HepG2 (cell line): ENCODE measurements around the gene MFNG. TPM values are rescaled to one million over a fixed set of nuclear protein-coding genes. Genes with fewer than 3 reads are reported as not detected.
A peak's percentile ranks its signal among the peaks of the same experiment; 100 is the strongest.

Experiments used
- BHLHE40 ChIP-seq: IDR thresholded peaks from 2 replicates; pipeline ENCODE4 v1.6.1; 2011; ENCODE audit warnings: low read length, improper control_type of control experiment
- ELF3 ChIP-seq: IDR thresholded peaks from 2 replicates; pipeline ENCODE4 v1.6.1; 2016; ENCODE audit warnings: missing genetic modification reagents, missing compliant biosample characterization
- HES4 ChIP-seq: sonication (generic); formaldehyde crosslinking; IDR thresholded peaks from 2 replicates; pipeline ENCODE4 v1.9.0; 2021; ENCODE audit warnings: mild to moderate bottlenecking, missing genetic modification reagents, borderline replicate concordance
- MED1 ChIP-seq: sonication (generic); formaldehyde crosslinking; IDR thresholded peaks from 2 replicates; pipeline ENCODE4 v1.4.0; 2020; ENCODE audit warnings: missing genetic modification reagents
- SIN3A ChIP-seq: IDR thresholded peaks from 2 replicates; pipeline ENCODE4 v1.6.1; 2011; ENCODE audit warnings: low read depth, mild to moderate bottlenecking, control low read depth, low read length, borderline replicate concordance
- SNRNP70 ChIP-seq: fragments of 200-400 bp; formaldehyde crosslinking; IDR thresholded peaks from 2 replicates; pipeline ENCODE4 v1.6.1; 2017; ENCODE audit warnings: mild to moderate bottlenecking, low read depth, low read length, moderate library complexity
- ZNF563 ChIP-seq: sonication (generic); formaldehyde crosslinking; IDR thresholded peaks from 2 replicates; pipeline ENCODE4 v1.8.0; 2022; ENCODE audit warnings: mild to moderate bottlenecking, moderate library complexity, missing genetic modification reagents
- ZNF790 ChIP-seq: sonication (generic); formaldehyde crosslinking; IDR thresholded peaks from 2 replicates; pipeline ENCODE4 v1.8.0; 2022; ENCODE audit warnings: missing genetic modification reagents, mild to moderate bottlenecking, borderline replicate concordance
- ZSCAN25 ChIP-seq: sonication (generic); formaldehyde crosslinking; IDR thresholded peaks from 2 replicates; pipeline ENCODE4 v1.8.0; 2022; ENCODE audit warnings: mild to moderate bottlenecking, missing genetic modification reagents
- polyA plus RNA-seq, 8 experiments: library from polyadenylated mRNA; depleted of rRNA in 3 of 8; stranded (reverse) in 7 of 8; unstranded in 1 of 8; fragments of >200 nt; fragmentation: Illumina TruSeq in 4 of 8; extraction: Trizol in 4 of 8; gene quantifications; 2 replicates each; pipeline versions ENCODE4 v1.2.1 to v1.2.3, GENCODE V29; 2011 to 2016; ENCODE audit warnings: low read depth in 4 of 8, missing spikeins in 1 of 8, mixed read lengths in 1 of 8; ENCODE audit not compliant: insufficient read depth in 1 of 8
- total RNA-seq, 5 experiments: library from RNA; depleted of rRNA; stranded (reverse); fragments of >200 nt; fragmentation: Illumina TruSeq; extraction: Trizol; gene quantifications; 2 replicates each; pipeline ENCODE4 v1.2.3, GENCODE V29; 2016; ENCODE audit warnings: low read depth in 1 of 5
- TF ChIP-seq, protein P1 (sequence below): sonication (generic); formaldehyde crosslinking; IDR thresholded peaks from 2 replicates; pipeline ENCODE4 v1.5.1; 2020; ENCODE audit warnings: mild to moderate bottlenecking, missing genetic modification reagents, moderate library complexity
- TF ChIP-seq, protein P2 (sequence below): sonication (generic); formaldehyde crosslinking; IDR thresholded peaks from 2 replicates; pipeline ENCODE4 v1.5.0; 2020; ENCODE audit warnings: mild to moderate bottlenecking, missing genetic modification reagents
- TF ChIP-seq, protein P3 (sequence below): IDR thresholded peaks from 2 replicates; pipeline ENCODE4 v1.6.1; 2016
- TF ChIP-seq, protein P4 (sequence below): sonication (generic); formaldehyde crosslinking; IDR thresholded peaks from 2 replicates; pipeline ENCODE4 v1.5.0; 2020; ENCODE audit warnings: missing genetic modification reagents, mild to moderate bottlenecking, borderline replicate concordance
- TF ChIP-seq, protein P5 (sequence below): IDR thresholded peaks from 2 replicates; pipeline ENCODE4 v1.6.1; 2016; ENCODE audit warnings: missing compliant biosample characterization, missing genetic modification reagents, borderline replicate concordance
- TF ChIP-seq, protein P6 (sequence below): IDR thresholded peaks from 2 replicates; pipeline ENCODE4 v1.6.1; 2018; ENCODE audit warnings: missing genetic modification reagents

The MFNG gene
- total and polyA plus RNA-seq, 2 of the 13 experiments (the other 11 are each of a cell fraction or from before 2014, with no cell fraction given) = 1.0 to 11.7 TPM

DNA sequence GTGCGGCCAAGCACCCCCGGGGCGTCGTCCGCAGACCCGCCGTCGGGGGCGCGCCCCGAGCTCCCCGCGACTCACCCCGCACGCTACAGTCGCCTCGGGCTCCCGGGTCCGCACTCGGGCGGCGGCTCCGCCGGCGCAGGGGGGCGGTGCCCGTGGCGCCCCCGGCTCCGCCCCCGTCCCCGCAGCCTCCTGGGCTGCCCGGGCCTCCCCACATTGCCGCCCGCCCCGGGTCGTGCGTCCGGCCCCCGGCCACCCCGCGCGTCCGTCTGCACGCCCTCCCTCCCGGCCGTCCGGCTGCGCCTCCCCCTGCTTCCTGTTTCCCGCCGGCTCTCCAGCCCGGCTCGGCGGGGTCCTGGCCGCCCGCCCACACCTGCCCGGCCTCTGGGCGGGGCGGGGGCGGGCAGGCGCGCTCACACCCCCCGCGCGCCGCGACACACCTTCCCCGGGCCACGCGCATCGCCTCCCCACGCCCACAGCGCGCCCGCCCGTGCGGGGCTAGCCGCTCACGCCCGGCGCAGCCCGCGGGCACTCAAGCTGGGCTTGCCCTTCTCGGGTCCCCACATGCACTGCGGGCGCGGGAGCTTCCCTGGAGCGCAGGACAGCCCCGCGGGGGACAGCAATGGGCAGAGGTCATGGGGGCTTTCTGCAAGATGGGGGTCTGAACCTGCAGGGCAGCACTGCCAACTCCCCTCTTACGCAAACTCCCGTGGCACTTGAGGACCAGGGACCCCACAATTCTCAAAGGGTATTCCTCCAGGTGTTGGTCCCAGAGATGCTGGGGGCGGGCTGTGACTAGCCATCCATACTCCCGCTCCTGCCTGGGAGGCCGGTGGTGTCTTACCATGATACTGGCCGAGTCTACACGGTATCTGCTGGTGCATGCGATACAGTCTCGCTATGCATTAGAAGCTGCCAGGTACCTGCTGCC lies 33.3 kb upstream of the MFNG start, which contains the start of gene CARD10 (continued):
- TF ChIP-seq ZNF790 (CRISPR knock-in tag) (0 out of 2 replicates have a peak, but pooled peaks have one; percentile 41), ZNF563 (CRISPR knock-in tag) (0 out of 2 replicates have a peak, but pooled peaks have one; percentile 19), MED1 (CRISPR knock-in tag) (peak; percentile 38), BHLHE40 (no peak), SIN3A (peak; percentile 25; the same call in 1 of the 2 replicates), ELF3 (CRISPR knock-in tag) (peak; percentile 35; the same call in 1 of the 2 replicates), SNRNP70 (no peak), ZSCAN25 (peak; percentile 93), HES4 (CRISPR knock-in tag) (0 out of 2 replicates have a peak, but pooled peaks have one; percentile 11)
- TF ChIP-seq, protein P1, sequence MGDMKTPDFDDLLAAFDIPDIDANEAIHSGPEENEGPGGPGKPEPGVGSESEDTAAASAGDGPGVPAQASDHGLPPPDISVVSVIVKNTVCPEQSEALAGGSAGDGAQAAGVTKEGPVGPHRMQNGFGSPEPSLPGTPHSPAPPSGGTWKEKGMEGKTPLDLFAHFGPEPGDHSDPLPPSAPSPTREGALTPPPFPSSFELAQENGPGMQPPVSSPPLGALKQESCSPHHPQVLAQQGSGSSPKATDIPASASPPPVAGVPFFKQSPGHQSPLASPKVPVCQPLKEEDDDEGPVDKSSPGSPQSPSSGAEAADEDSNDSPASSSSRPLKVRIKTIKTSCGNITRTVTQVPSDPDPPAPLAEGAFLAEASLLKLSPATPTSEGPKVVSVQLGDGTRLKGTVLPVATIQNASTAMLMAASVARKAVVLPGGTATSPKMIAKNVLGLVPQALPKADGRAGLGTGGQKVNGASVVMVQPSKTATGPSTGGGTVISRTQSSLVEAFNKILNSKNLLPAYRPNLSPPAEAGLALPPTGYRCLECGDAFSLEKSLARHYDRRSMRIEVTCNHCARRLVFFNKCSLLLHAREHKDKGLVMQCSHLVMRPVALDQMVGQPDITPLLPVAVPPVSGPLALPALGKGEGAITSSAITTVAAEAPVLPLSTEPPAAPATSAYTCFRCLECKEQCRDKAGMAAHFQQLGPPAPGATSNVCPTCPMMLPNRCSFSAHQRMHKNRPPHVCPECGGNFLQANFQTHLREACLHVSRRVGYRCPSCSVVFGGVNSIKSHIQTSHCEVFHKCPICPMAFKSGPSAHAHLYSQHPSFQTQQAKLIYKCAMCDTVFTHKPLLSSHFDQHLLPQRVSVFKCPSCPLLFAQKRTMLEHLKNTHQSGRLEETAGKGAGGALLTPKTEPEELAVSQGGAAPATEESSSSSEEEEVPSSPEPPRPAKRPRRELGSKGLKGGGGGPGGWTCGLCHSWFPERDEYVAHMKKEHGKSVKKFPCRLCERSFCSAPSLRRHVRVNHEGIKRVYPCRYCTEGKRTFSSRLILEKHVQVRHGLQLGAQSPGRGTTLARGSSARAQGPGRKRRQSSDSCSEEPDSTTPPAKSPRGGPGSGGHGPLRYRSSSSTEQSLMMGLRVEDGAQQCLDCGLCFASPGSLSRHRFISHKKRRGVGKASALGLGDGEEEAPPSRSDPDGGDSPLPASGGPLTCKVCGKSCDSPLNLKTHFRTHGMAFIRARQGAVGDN (CRISPR knock-in tag) = peak; percentile 6; the same call in 1 of the 2 replicates
- TF ChIP-seq, protein P2, sequence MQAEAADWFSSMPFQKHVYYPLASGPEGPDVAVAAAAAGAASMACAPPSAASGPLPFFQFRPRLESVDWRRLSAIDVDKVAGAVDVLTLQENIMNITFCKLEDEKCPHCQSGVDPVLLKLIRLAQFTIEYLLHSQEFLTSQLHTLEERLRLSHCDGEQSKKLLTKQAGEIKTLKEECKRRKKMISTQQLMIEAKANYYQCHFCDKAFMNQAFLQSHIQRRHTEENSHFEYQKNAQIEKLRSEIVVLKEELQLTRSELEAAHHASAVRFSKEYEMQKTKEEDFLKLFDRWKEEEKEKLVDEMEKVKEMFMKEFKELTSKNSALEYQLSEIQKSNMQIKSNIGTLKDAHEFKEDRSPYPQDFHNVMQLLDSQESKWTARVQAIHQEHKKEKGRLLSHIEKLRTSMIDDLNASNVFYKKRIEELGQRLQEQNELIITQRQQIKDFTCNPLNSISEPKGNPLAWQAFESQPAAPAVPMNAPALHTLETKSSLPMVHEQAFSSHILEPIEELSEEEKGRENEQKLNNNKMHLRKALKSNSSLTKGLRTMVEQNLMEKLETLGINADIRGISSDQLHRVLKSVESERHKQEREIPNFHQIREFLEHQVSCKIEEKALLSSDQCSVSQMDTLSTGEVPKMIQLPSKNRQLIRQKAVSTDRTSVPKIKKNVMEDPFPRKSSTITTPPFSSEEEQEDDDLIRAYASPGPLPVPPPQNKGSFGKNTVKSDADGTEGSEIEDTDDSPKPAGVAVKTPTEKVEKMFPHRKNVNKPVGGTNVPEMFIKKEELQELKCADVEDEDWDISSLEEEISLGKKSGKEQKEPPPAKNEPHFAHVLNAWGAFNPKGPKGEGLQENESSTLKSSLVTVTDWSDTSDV = no peak
- TF ChIP-seq, protein P3, sequence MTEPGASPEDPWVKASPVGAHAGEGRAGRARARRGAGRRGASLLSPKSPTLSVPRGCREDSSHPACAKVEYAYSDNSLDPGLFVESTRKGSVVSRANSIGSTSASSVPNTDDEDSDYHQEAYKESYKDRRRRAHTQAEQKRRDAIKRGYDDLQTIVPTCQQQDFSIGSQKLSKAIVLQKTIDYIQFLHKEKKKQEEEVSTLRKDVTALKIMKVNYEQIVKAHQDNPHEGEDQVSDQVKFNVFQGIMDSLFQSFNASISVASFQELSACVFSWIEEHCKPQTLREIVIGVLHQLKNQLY = no peak
- TF ChIP-seq, protein P4, sequence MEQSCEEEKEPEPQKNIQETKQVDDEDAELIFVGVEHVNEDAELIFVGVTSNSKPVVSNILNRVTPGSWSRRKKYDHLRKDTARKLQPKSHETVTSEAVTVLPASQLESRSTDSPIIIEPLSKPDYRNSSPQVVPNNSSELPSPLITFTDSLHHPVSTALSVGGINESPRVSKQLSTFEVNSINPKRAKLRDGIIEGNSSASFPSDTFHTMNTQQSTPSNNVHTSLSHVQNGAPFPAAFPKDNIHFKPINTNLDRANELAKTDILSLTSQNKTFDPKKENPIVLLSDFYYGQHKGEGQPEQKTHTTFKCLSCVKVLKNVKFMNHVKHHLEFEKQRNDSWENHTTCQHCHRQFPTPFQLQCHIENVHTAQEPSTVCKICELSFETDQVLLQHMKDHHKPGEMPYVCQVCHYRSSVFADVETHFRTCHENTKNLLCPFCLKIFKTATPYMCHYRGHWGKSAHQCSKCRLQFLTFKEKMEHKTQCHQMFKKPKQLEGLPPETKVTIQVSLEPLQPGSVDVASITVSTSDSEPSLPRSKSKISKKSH (CRISPR knock-in tag) = no peak
- TF ChIP-seq, protein P5, sequence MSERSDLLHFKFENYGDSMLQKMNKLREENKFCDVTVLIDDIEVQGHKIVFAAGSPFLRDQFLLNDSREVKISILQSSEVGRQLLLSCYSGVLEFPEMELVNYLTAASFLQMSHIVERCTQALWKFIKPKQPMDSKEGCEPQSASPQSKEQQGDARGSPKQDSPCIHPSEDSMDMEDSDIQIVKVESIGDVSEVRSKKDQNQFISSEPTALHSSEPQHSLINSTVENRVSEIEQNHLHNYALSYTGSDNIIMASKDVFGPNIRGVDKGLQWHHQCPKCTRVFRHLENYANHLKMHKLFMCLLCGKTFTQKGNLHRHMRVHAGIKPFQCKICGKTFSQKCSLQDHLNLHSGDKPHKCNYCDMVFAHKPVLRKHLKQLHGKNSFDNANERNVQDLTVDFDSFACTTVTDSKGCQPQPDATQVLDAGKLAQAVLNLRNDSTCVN (CRISPR knock-in tag) = no peak
- TF ChIP-seq, protein P6, sequence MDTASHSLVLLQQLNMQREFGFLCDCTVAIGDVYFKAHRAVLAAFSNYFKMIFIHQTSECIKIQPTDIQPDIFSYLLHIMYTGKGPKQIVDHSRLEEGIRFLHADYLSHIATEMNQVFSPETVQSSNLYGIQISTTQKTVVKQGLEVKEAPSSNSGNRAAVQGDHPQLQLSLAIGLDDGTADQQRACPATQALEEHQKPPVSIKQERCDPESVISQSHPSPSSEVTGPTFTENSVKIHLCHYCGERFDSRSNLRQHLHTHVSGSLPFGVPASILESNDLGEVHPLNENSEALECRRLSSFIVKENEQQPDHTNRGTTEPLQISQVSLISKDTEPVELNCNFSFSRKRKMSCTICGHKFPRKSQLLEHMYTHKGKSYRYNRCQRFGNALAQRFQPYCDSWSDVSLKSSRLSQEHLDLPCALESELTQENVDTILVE (CRISPR knock-in tag) = peak; percentile 71; the same call in 1 of the 2 replicates
